C4-2B (cell line): ENCODE data around the gene TOR4A.

Experiments used
- CTCF ChIP-seq: fragments of 450-650 bp; conservative IDR thresholded peaks from 2 replicates; pipeline ENCODE4 v1.5.1; 2017; ENCODE audit warnings: mild to moderate bottlenecking
- ZFX ChIP-seq: fragments of 450-650 bp; IDR thresholded peaks from 2 replicates; pipeline ENCODE4 v1.6.1; 2017

GRCh38 chr9:137265496-137266161 is 11.9 kb upstream of the TOR4A start:
- TF ChIP-seq CTCF (no peak), ZFX (no peak)
